AG09309 (cell line): ENCODE measurements around the gene PTPRU.

ENCODE experiments used
- DNase-seq: peaks from one replicate; pipeline ENCODE4 v3.0.0-alpha.2; 2010; ENCODE audit warnings: low read depth
- H3K4me3 ChIP-seq: 2 replicates; pipeline ENCODE4 v1.5.1; 2011; ENCODE audit warnings: mild to moderate bottlenecking, low read depth, low read length, moderate library complexity; ENCODE audit not compliant: control insufficient read depth
- TF ChIP-seq, protein P1 (sequence below): IDR thresholded peaks from 2 replicates; pipeline ENCODE4 v1.5.1; 2011; ENCODE audit warnings: mild to moderate bottlenecking, low read depth, low read length, inconsistent platforms; ENCODE audit not compliant: insufficient read depth, control insufficient read depth; ENCODE audit errors: missing control alignments

PTPRU gene

DNA sequence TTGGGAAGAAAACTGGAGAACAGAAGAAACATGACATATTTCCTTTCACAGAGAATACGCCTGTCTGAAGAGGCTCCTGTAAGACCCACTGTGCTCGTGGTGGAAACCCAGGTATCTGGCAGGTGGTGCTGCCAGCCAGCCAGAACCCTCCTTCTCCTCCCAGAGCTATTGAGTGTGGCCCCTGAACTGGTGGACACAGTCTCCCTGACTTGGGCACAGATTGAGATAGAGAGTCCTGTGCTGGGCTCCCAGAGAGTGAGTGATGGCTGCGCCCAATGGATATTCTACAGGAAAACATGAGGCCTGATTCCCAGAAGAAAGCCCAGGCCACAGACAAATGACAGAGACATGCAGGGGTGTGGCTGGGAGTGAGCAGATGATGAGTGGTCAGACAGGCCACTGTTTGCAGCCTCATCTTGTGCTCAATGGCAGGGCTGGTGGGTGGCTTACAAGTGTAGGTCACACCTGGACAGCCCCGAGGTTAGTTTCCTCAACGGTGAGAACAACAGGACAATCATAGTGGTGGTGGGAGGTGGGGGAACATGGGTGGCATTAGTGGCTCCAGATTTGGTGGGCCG lies 127.9 kb downstream of the PTPRU start:
- DNase-seq = no peak
- no peak overlapping the region for H3K4me3 ChIP-seq
- TF ChIP-seq, protein P1, sequence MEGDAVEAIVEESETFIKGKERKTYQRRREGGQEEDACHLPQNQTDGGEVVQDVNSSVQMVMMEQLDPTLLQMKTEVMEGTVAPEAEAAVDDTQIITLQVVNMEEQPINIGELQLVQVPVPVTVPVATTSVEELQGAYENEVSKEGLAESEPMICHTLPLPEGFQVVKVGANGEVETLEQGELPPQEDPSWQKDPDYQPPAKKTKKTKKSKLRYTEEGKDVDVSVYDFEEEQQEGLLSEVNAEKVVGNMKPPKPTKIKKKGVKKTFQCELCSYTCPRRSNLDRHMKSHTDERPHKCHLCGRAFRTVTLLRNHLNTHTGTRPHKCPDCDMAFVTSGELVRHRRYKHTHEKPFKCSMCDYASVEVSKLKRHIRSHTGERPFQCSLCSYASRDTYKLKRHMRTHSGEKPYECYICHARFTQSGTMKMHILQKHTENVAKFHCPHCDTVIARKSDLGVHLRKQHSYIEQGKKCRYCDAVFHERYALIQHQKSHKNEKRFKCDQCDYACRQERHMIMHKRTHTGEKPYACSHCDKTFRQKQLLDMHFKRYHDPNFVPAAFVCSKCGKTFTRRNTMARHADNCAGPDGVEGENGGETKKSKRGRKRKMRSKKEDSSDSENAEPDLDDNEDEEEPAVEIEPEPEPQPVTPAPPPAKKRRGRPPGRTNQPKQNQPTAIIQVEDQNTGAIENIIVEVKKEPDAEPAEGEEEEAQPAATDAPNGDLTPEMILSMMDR = no peak

DNA sequence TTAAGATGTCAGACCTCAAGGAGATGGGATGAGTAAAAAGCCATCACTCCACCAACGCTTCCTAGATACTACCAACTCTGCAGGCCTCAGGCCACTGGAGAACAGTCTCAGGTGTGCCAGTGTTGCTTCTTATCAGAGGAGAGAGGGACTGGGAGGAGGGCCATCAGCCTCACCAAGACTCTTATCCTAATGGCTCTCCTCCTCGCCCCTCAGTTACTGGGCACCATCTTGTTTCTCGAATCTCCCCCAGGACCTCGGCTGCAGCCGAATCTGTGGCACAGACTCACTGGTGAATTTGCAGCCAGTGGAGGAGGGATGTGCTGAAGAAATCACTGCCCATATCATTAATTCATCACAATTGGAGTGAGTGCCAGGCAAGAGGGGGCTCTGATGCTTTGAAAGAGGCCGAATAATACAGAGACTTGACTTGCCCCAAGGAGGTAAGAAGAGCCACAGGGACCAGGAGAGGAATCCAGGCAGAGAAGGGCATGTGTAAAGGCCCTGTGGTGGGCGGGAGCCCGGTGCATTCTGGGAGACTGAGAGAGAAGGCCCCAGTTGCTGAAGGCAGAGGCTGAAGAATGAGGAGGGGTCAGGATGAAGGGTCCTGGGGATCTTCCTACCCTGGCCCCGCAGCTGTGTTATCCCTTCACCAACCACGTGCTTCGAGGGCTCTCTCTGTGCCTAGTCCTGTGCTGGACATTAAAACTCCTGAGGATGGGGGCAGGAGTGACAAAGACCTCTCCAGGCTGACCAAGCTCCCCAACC lies 129.8 kb downstream of the PTPRU start:
- TF ChIP-seq, protein P1 = no peak
- H3K4me3 ChIP-seq = no peak overlapping the region
- no peak for DNase-seq

DNA sequence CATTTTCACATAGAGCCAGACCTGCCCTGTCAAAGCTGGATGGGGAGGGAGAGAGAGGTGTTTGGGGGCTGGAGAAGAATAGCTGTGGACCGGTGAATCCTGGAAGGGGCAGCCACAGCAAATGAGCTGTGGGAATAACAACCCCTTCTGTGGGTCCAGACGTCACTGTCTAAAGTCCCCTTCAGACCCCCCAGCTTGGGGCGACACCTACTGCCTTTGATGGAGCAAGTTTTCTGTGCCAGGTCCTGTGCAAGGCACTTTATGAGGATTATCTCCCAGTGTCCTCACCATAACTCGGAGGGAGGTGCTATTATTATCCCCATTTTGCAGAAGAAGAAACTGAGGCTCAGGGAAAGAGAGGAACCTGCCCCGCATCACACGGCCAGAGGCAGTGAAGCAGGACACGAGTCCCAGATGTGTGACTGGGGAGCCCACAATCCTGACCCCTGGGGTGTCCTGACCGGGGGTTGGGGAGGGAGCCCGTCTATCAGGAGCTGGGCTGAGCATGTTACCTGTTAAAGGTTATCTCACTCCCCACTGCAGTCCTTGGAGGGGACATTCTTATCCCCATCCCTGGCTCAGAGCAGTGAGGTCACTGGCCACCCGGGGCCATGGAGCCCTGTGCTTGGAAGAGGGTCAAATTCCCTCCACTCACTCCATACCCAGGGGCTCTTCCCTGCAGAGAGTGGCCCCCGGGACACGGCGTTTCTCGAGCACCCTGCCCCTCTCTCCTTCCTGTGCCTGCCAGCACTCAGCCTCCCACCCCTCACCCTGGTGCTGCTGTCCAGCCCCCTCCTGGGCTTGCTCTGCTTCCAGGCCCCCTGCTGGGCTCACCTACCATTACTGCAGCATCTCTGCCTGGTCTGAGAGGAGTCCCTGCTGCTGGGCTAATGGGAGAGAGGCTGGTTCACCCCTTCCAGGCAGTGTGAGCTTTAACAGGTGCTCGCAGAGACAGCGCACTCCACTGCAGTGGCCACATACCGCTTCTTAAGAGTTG lies 132.9 kb downstream of the PTPRU start:
- no peak overlapping the region for H3K4me3 ChIP-seq
- TF ChIP-seq, protein P1 = no peak
- no peak for DNase-seq

DNA sequence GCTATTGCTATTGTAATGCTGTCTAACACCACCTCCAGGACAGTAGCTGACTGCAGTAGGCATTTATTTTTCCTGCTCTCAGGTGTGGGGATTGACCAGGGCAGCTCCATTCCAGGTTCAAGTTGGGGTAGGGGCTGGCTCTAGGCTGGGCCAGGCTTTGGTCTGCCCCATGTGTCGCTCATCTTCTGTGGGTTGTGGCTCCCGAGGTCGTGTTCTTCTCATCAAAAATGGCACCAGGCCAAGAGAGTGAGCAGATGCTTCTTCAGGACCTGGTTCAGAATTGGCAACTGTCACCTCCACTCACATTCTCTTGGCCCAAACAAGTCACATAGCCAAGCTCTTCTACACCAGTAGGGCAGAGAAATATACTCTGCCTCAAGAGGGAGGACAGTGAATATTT lies 133.7 kb downstream of the PTPRU start:
- no peak overlapping the region for H3K4me3 ChIP-seq
- DNase-seq = no peak
- TF ChIP-seq, protein P1 = no peak

DNA sequence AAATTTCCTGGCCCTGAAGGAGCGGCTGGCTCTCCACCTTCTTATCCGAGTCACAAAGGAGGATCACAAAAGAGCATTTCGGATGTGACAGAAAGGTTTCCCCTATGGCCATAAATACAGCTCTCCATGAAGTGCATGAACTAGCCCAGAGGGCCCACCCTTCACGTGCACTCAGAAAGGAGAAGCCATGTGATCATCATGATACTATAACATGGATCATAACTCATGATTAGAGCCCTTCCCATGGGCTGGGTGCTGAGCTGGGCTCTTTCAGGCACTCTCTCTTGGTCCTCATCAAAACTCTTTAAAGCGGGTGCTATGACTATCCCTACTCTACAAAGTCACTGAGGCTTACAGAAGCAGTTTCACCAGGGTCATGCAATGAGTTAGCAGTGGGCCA lies 135.0 kb downstream of the PTPRU start:
- no peak overlapping the region for H3K4me3 ChIP-seq
- DNase-seq = no peak
- TF ChIP-seq, protein P1 = no peak

DNA sequence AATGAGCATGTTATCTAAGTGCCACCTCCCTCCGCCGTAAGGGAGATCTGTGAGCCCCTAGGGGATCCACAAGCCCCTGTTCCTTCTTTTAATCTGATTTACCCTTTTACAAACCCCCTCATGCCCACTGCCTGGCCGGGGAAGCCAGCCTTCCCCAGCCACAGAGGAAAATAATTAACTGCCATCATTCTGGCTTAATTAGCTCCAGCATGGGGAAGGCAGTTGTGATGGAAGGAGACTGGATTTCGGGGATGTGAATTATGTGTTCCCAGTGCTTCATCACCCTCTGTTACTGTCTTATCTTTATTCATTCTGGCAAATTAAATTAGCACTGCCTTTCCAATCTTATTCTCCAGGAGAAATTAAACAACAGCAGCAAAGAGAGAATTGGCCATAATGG lies 135.8 kb downstream of the PTPRU start:
- TF ChIP-seq, protein P1 = no peak
- no peak overlapping the region for H3K4me3 ChIP-seq
- DNase-seq = no peak
